ENCODE results near the gene RAI14.

The RAI14 gene

GRCh38 chr5:34831303-34831702 lies 175.2 kb downstream of the RAI14 start:
- no peak for DNase-seq

GRCh38 chr5:34832568-34832967 lies 176.4 kb downstream of the RAI14 start:
- no peak for DNase-seq

- DNase-seq: no peak
These were observed 177.0 kb downstream of the RAI14 start for GRCh38 chr5:34833090-34833489.

- no peak for DNase-seq
These were observed 178.1 kb downstream of the RAI14 start for GRCh38 chr5:34833976-34834793.

GRCh38 chr5:34834794-34835089 lies 178.6 kb downstream of the RAI14 start:
- DNase-seq: no peak

- DNase-seq: no peak
These were observed 179.5 kb downstream of the RAI14 start for GRCh38 chr5:34835664-34836063.

GRCh38 chr5:34838785-34839714 lies 182.9 kb downstream of the RAI14 start, which contains the start of gene TTC23L:
TTC23L (plus strand) TSS chr5:34839164; CDS start chr5:34840672, 1,508 bp downstream.
- peak; percentile 74 to 84 (median 78) for DNase-seq

GRCh38 chr5:34841816-34842215 lies 185.7 kb downstream of the RAI14 start:
- DNase-seq: no peak

GRCh38 chr5:34842554-34842953 lies 186.4 kb downstream of the RAI14 start:
- no peak for DNase-seq

- no peak for DNase-seq
These were observed 187.4 kb downstream of the RAI14 start for GRCh38 chr5:34843497-34843896.

GRCh38 chr5:34844106-34844505 lies 188.0 kb downstream of the RAI14 start:
- DNase-seq: no peak

- no peak for DNase-seq
These were observed 188.9 kb downstream of the RAI14 start for GRCh38 chr5:34844999-34845398.

- no peak for DNase-seq
These were observed 190.9 kb downstream of the RAI14 start for GRCh38 chr5:34847056-34847455.

GRCh38 chr5:34847552-34847951 lies 191.4 kb downstream of the RAI14 start:
- no peak for DNase-seq

- DNase-seq: no peak
These were observed 192.1 kb downstream of the RAI14 start for GRCh38 chr5:34848230-34848629.

- no peak for DNase-seq
These were observed 193.1 kb downstream of the RAI14 start for GRCh38 chr5:34849253-34849652.

- no peak for DNase-seq
These were observed 198.5 kb downstream of the RAI14 start for GRCh38 chr5:34854459-34855174.

GRCh38 chr5:34857161-34857560 lies 201.0 kb downstream of the RAI14 start:
- no peak for DNase-seq

- DNase-seq: no peak
These were observed 201.8 kb downstream of the RAI14 start for GRCh38 chr5:34857894-34858293.

GRCh38 chr5:34858790-34859189 lies 202.7 kb downstream of the RAI14 start:
- DNase-seq: no peak

- no peak for DNase-seq
These were observed 203.1 kb downstream of the RAI14 start for GRCh38 chr5:34859253-34859652.

GRCh38 chr5:34863946-34864345 lies 207.8 kb downstream of the RAI14 start:
- DNase-seq: no peak

GRCh38 chr5:34865091-34865490 lies 209.0 kb downstream of the RAI14 start:
- DNase-seq: no peak

All from activated CD4-positive, CD25-positive, alpha-beta regulatory T cell (primary cell).